ENCODE results near the gene CFAP54.

CFAP54 gene

DNA sequence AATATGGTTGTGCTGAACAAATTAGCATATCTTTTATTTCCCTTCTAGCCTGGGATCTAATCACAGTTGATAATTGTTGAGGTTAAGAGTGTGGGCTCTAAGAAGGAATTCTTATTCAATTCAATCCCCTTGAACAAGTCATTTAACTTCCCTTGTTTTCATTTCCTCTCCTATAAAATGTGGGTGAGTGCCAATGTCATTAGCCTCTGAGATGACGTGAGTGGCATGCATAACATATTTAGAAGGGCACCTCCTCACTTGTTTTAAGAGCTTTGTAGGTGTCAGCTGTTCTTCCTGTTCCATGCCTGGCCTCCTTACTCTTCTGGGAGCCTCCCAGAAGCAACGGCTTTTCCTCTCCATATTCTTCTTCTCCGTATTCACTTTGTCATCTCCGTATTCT lies 262.2 kb downstream of the CFAP54 start:
- DNase-seq (ENCODE audit: low read depth, low spot score): no peak

GRCh38 chr12:96752211-96752610 lies 262.8 kb downstream of the CFAP54 start:
- DNase-seq (ENCODE audit: low read depth, low spot score): no peak

DNA sequence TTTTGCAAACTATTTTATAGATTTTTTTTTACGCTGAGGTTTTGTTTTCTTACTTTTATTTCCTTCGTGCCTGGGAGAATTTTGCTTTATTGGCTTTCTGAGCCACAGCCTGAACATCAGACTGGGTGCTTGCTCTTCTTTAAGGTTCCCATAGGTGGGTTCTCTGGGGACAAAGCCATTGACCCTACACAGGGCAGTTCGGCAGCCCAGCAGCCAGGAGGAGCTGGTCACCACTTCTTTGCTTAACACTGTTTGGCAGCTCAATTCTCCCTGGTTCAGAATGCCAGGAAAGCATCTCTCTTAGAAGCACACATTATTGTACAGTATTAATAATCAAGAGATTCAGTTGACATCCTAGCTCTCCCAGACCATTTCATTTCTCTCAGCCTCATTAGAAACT lies 276.9 kb downstream of the CFAP54 start:
- DNase-seq (ENCODE audit: low read depth, low spot score): no peak

GRCh38 chr12:96769400-96769799 lies 280.0 kb downstream of the CFAP54 start:
- no peak for DNase-seq (ENCODE audit: low read depth, low spot score)

GRCh38 chr12:96770219-96771102 lies 281.1 kb downstream of the CFAP54 start:
- no peak for DNase-seq (ENCODE audit: low read depth, low spot score)

DNA sequence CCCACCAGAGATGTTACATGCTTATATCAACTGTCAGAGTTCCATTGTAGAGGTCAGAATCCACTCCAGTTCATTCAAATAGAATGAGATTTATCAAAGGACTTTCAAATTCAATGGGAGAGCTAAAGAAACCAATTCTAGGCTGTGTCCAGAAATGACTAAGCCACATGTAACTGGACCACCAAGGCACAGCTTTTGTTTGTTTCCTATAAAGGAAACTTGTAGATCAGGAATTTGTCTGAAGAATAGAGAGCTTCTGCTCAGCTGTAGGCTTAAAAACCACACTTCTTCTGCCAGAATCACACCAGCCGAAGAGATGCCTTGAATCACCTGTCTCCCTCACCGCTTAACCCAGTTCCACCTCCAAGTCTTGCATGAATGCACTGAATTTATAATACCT lies 283.7 kb downstream of the CFAP54 start:
- no peak for DNase-seq (ENCODE audit: low read depth, low spot score)

DNA sequence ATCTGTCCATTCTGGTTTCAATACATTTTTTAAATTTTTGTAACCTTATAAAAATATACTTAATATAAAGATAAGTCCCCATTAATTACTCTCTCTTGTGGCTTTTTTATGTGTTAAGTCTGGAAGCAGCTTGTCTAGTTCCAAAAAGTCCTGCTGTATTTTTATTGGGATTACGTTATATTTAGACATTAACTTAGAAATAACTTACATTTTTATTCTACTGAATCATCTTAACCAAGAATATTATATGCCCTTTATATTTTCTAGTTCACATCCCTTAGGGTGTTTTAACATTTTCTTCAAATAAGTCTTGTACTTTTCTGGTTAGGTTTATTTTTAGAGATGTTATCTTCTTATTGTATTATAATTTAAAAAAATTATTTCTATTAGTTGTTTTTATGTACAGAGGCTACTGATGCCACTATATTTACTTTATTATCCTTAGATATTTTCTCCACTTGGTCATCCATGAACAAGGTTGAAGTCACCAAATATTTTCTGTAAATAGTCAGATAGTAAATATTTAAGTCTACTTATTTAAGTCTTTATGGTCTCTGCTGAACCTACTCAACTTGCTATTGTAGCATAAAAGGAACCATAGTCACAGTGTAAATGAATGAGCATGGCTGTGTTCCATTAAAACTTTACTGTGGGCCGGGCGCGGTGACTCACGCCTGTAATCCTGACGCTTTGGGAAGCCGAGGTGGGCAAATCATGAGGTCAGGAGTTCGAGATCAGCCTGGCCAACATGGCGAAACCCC lies 285.3 kb downstream of the CFAP54 start:
- DNase-seq (ENCODE audit: low read depth, low spot score): no peak

DNA sequence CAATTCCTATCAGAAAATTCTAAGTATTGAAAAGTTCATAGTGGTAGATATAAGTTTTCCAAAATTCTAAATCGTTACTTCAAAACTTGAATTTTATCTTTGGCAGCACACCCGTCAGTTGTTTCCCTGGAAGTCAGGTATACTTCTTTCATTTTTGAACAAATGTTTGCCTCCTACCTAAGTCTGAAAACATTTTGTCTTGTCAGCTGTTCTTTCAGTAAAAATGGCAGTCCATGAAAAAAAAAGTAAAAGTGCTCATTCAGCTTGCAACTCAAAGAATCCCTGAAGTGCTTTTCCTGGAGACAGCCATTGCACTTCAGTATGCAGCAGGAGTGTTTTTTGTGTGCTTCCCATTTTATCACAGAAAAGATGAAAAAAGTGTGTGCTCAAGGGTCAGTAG lies 287.5 kb downstream of the CFAP54 start:
- no peak for DNase-seq (ENCODE audit: low read depth, low spot score)

DNA sequence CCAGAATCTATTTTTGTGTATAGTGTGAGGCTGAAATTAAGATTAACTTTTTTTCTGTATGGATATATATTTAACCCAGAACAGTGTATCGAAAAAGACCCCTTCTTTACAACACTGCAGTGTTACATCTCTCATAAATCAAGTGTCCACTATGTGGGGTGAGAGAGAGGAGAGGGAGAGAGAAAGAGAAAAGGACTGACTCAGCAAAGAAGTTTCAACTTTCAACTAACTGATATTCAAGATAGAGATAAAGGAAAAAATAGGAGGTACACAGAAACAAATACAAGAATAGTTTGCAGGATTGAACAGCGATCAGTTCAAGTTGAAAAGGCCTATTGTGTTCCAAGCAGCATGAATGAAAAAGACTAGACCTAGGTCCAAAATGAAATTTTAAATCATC lies 291.0 kb downstream of the CFAP54 start:
- DNase-seq (ENCODE audit: low read depth, low spot score): no peak

DNA sequence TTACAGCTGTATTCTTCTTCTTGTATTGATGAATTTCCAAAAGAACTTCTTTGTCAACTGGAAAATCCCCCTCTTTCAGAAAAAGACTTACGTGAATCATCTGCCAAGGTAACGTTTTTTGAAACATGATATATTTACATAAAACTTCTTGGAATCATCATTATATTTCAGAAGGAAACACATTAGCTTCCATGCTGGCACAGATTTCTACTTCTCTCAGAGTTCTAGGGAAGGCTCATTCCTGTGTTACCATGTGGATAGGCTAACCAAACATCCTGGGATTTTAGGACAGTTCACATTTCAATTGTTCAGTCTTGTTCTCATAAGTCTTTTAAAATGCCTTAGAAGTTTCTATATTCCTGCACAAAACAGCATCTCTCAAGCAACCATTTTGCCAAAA lies 297.4 kb downstream of the CFAP54 start:
- no peak for DNase-seq (ENCODE audit: low read depth, low spot score)

GRCh38 chr12:96803969-96804368 lies 314.6 kb downstream of the CFAP54 start:
- no peak for DNase-seq (ENCODE audit: low read depth, low spot score)

DNA sequence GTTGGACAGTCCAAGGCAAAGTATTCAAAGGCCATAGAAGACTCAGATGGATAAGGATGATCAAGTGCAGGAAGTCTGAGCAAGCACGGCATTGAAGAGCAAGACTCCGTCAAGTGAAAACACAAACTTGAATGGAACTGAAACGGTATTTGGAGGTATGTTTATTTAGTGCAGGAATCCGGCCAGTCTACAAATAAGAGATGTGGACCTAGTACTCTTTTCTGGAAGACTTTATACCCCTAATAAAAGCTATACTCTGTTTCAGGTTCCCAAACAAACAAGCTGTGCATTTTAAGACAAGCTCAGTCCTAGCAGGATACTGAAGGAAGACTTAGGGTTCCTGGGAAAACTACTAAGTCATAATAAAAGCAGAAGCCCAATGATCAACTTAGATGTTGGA lies 316.9 kb downstream of the CFAP54 start:
- no peak for DNase-seq (ENCODE audit: low read depth, low spot score)

DNA sequence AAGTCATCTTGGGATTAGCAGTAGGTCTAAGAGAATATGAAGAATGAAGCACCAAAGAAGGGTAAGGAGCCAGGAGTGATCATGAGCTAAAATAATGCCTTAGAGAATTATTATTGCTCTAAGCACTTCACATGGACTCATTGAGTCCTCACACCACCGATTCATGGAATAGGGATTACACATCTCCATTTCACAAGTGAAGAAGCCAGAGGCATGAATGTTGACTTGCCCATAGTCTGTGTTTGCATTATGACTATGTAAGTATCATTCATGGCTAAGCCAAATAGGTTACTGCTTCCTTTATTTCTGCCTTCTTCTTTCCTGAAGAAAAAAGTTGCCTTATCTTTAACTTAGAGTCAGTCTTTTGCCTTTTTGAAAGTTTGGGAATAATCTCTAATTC lies 318.4 kb downstream of the CFAP54 start:
- no peak for DNase-seq (ENCODE audit: low read depth, low spot score)

- DNase-seq (ENCODE audit: low read depth, low spot score): no peak
Measured at GRCh38 chr12:96808587-96808986, 319.2 kb downstream of the CFAP54 start.

DNA sequence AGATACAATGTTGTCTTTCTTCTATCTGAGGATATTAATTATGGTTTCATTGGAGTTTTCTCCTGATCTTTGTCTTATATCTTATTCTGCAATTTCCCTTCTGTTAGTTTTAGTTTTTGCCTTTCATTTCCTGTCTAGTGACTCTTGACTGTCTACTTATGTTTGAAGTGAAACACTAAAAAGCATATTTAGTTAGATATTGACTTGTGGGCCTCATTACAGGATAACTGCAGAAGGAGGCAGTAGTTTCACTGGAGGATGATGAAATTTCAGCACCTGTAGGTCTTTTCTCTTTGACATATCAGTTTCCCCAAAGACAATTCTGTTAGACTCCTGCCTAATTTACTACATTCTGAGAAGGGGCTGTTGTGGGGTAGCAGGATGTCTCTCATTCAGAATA lies 320.1 kb downstream of the CFAP54 start:
- no peak for DNase-seq (ENCODE audit: low read depth, low spot score)

GRCh38 chr12:96810057-96810456 lies 320.7 kb downstream of the CFAP54 start:
- no peak for DNase-seq (ENCODE audit: low read depth, low spot score)

DNA sequence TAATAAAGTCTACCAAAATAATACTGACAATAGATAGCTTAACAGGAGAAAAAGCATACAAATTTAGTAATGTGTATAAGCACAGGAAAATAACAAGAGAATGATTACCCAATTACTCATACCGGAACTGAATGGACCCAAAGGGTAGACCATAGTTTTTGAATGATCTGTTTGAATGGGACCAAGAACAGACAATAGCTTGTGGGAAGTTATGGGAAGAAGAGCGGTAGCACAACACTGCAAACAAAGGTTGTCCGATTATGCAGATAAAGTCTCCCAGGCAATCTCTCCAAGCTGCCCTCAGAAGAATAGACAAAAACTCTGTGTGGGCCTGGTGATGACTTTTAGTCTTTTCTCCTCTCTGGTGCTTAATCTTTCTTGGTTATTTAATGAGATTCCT lies 321.1 kb downstream of the CFAP54 start:
- no peak for DNase-seq (ENCODE audit: low read depth, low spot score)

GRCh38 chr12:96811083-96811482 lies 321.7 kb downstream of the CFAP54 start:
- no peak for DNase-seq (ENCODE audit: low read depth, low spot score)

DNA sequence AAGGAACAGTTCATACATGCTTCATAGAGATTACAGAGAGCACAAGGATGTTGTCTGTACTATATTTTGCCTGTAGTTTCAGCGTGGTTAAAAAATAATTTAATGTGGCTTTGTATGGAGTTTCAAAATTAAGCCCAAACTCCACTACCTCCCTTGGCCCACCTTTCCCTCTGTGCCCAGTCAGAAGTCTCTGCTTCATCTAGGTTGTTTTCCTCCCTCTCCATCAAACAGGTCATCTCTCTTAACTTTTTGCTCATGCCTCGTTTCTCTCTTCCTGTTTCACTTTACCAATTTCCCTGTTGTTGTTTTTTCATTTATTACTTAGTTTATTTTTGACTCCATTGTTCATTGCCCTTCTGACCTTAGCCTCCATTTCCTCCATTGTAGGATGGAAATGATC lies 322.8 kb downstream of the CFAP54 start:
- DNase-seq (ENCODE audit: low read depth, low spot score): no peak

DNA sequence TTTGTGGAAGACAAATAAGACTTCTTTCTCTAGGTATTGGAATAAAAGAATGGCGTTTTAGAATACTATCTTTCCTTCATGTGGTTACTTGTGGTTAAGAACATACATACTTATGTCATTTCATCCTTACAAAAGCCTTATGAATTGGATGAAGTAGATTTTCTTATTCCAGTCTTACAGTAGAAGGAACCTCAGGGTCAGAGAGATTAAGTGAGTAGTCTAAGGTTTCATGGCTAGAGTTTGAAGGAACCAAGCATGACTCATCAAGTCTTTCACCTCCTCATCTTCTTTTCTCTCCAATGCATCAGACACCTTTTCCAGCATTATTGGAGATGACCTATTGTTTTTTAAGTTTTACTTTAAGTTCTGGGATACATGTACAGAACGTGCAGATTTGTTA lies 324.8 kb downstream of the CFAP54 start:
- DNase-seq (ENCODE audit: low read depth, low spot score): no peak

DNA sequence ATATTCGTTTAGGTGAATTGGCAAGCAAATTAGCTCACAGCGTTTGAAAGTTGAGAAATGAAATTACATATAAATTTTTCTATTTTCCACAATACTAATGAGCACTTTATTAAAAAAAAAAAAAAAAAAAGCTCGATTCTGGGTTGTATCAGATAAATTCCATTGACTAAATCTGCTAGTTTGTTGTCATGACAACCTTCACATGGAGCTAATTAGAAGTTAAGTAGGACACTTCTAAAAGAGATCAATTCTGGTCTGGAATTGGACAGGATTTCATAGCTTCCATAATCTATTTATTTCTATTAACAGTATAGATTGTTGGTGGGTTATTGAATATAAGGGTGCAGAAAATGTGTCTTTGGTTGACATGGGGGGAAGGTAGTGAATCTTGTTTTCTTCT lies 332.2 kb downstream of the CFAP54 start:
- DNase-seq (ENCODE audit: low read depth, low spot score): no peak

GRCh38 chr12:96822641-96823040 lies 333.3 kb downstream of the CFAP54 start:
- DNase-seq (ENCODE audit: low read depth, low spot score): no peak
